ENCODE results near the gene PYCR2. TPM values are rescaled to one million over a fixed set of nuclear protein-coding genes. Genes with fewer than 3 reads are reported as not detected.

PYCR2 gene
- total RNA-seq, 2 experiments from 2014 or later, result 24.1 to 26.2 TPM

GRCh38 chr1:225949041-225949440, 25.0 kb upstream of the PYCR2 start:
- ATAC-seq (ENCODE audit: poor library complexity) (no peak), DNase-seq (no peak)
- no peaks in the 10 kb centered on the region for H3K36me3 ChIP-seq (ENCODE audit: insufficient read depth, low read length)
- H3K4me3 ChIP-seq (ENCODE audit: low read length), result no peak overlapping the region
- POLR2A ChIA-PET, result interaction anchor here (0.8 kb wide), 1 partner anchor 52 kb away, joined by 3 read pairs; no protein-coding TSS in a partner anchor
- Mint-ChIP-seq H3K9me3 (no peaks in the 10 kb centered on the region), H3K36me3 (ENCODE audit: low read depth) (no peaks in the 10 kb centered on the region), H3K27me3 (peaks cover 4% of the 10 kb centered on the region), H3K27ac (no peak overlapping the region), H3K4me3 (no peak overlapping the region), H3K4me1 (ENCODE audit: low read depth) (peaks cover 11% of the 10 kb centered on the region)
- TF ChIP-seq CTCF (IDR thresholded peaks at IDR 0.05), result no peak
- H3K27me3 ChIP-seq (ENCODE audit: control insufficient read depth in 1 of 2, insufficient read depth in 2 of 2, low read length in 2 of 2), result peaks cover 0 to 6% of the 10 kb centered on the region in 2 experiments
- CTCF ChIA-PET, result no interaction called here
- H3K4me1 ChIP-seq (ENCODE audit: insufficient read depth, low read length), result peaks cover 11% of the 10 kb centered on the region
- intact Hi-C loops (cut with DNase I, micrococcal nuclease), result no loop called here
- H3K27ac ChIP-seq (ENCODE audit: low read depth in 1 of 2, low read length in 2 of 2), result no peak overlapping the region
- no peaks in the 10 kb centered on the region for H3K9me3 ChIP-seq (ENCODE audit: control insufficient read depth in 1 of 2, insufficient read depth in 1 of 2, low read length in 2 of 2)

- CTCF ChIA-PET, result no interaction called here
- Mint-ChIP-seq H3K36me3 (ENCODE audit: low read depth) (no peaks in the 10 kb centered on the region), H3K4me3 (no peak overlapping the region), H3K4me1 (ENCODE audit: low read depth) (peaks cover 12% of the 10 kb centered on the region), H3K27ac (no peak overlapping the region), H3K27me3 (no peaks in the 10 kb centered on the region), H3K9me3 (no peaks in the 10 kb centered on the region)
- peaks cover 11% of the 10 kb centered on the region for H3K4me1 ChIP-seq (ENCODE audit: insufficient read depth, low read length)
- DNase-seq, result no peak
- no peaks in the 10 kb centered on the region for H3K9me3 ChIP-seq (ENCODE audit: control insufficient read depth in 1 of 2, insufficient read depth in 1 of 2, low read length in 2 of 2)
- H3K27me3 ChIP-seq (ENCODE audit: control insufficient read depth in 1 of 2, insufficient read depth in 2 of 2, low read length in 2 of 2), result peaks cover 0 to 6% of the 10 kb centered on the region in 2 experiments
- no peaks in the 10 kb centered on the region for H3K36me3 ChIP-seq (ENCODE audit: insufficient read depth, low read length)
- intact Hi-C loops (cut with DNase I, micrococcal nuclease), result no loop called here
- no peak for ATAC-seq (ENCODE audit: poor library complexity)
- POLR2A ChIA-PET, result no interaction called here
- no peak overlapping the region for H3K4me3 ChIP-seq (ENCODE audit: low read length)
- no peak for TF ChIP-seq CTCF (IDR thresholded peaks at IDR 0.05)
- no peak overlapping the region for H3K27ac ChIP-seq (ENCODE audit: low read depth in 1 of 2, low read length in 2 of 2)
These were observed 22.8 kb upstream of the PYCR2 start for GRCh38 chr1:225946803-225947202.

- Mint-ChIP-seq H3K9me3 (no peaks in the 10 kb centered on the region), H3K27ac (no peak overlapping the region), H3K4me3 (no peak overlapping the region), H3K4me1 (ENCODE audit: low read depth) (peaks cover 12% of the 10 kb centered on the region), H3K36me3 (ENCODE audit: low read depth) (no peaks in the 10 kb centered on the region), H3K27me3 (no peaks in the 10 kb centered on the region)
- no peak overlapping the region for H3K4me3 ChIP-seq (ENCODE audit: low read length)
- intact Hi-C loops (cut with DNase I, micrococcal nuclease), result no loop called here
- no peak overlapping the region for H3K27ac ChIP-seq (ENCODE audit: low read depth in 1 of 2, low read length in 2 of 2)
- no peaks in the 10 kb centered on the region for H3K36me3 ChIP-seq (ENCODE audit: insufficient read depth, low read length)
- peaks cover 0 to 4% of the 10 kb centered on the region in 2 experiments for H3K27me3 ChIP-seq (ENCODE audit: control insufficient read depth in 1 of 2, insufficient read depth in 2 of 2, low read length in 2 of 2)
- H3K4me1 ChIP-seq (ENCODE audit: insufficient read depth, low read length), result peaks cover 11% of the 10 kb centered on the region
- no peak for TF ChIP-seq CTCF (IDR thresholded peaks at IDR 0.05)
- no peaks in the 10 kb centered on the region for H3K9me3 ChIP-seq (ENCODE audit: control insufficient read depth in 1 of 2, insufficient read depth in 1 of 2, low read length in 2 of 2)
- ATAC-seq (ENCODE audit: poor library complexity), result no peak
- CTCF ChIA-PET, result no interaction called here
- no peak for DNase-seq
- POLR2A ChIA-PET, result no interaction called here
These were observed 22.1 kb upstream of the PYCR2 start for GRCh38 chr1:225946082-225946620.
